ENCODE results near the gene EFCAB9.

GRCh38 chr5:172223901-172224873, 30.2 kb downstream of the EFCAB9 start:
- TF ChIP-seq CTCF (IDR thresholded peaks at IDR 0.05) (no peak), POLR2A (IDR thresholded peaks at IDR 0.05) (no peak)

Measured in adrenal gland (tissue), 5 donors.